Right atrium auricular region (tissue), 2 donors: ENCODE results near the gene DLL3. TPM values are rescaled to one million over a fixed set of nuclear protein-coding genes. Genes with fewer than 3 reads are reported as not detected.
"Not testable (repeated sequence)": the region's sequence is repeated elsewhere in the genome, so short reads cannot be mapped to it uniquely, and the experiment has no call there.

Experiments used
- DNase-seq: peaks from one replicate; pipeline ENCODE4 v3.0.0-alpha.2; 2019; ENCODE audit warnings: low spot score
- H3K27ac ChIP-seq, 2 donors: fragments of 200-600 bp; sonication (generic); 1 replicate in 1 of 2; 2 replicates in 1 of 2; pipeline ENCODE4 v1.5.1; 2016 to 2019
- H3K27me3 ChIP-seq, 2 donors: fragments of 200-600 bp; sonication (generic); one replicate each; pipeline versions ENCODE4 v1.5.1 to v1.6.0; 2017 to 2019
- H3K36me3 ChIP-seq: fragments of 200-600 bp; sonication (generic); one replicate; pipeline ENCODE4 v1.5.1; 2016
- H3K4me1 ChIP-seq, 2 donors: fragments of 200-600 bp; sonication (generic); one replicate each; pipeline versions ENCODE4 v1.5.1 to v1.6.0; 2017 to 2019
- H3K4me3 ChIP-seq, 2 donors: fragments of 200-600 bp; sonication (generic); 1 replicate in 1 of 2; 2 replicates in 1 of 2; pipeline ENCODE4 v1.5.1; 2017 to 2019; ENCODE audit warnings: mild to moderate bottlenecking in 1 of 2, moderate library complexity in 1 of 2
- H3K9me3 ChIP-seq, 2 donors: fragments of 200-600 bp; sonication (generic); one replicate each; pipeline ENCODE4 v1.5.1; 2019
- total RNA-seq, 2 donors: library from RNA; depleted of rRNA; stranded (reverse); fragments of >200 nt; gene quantifications; one replicate each; pipeline ENCODE4 v1.1.0, GENCODE V29; 2016
- TF ChIP-seq, protein P1 (sequence below), 2 donors: fragments of 200-600 bp; sonication (generic); IDR thresholded peaks; one replicate each; pipeline ENCODE4 v1.5.1; 2019; ENCODE audit warnings: antibody characterized with exemption in 2 of 2

Gene DLL3, protein sequence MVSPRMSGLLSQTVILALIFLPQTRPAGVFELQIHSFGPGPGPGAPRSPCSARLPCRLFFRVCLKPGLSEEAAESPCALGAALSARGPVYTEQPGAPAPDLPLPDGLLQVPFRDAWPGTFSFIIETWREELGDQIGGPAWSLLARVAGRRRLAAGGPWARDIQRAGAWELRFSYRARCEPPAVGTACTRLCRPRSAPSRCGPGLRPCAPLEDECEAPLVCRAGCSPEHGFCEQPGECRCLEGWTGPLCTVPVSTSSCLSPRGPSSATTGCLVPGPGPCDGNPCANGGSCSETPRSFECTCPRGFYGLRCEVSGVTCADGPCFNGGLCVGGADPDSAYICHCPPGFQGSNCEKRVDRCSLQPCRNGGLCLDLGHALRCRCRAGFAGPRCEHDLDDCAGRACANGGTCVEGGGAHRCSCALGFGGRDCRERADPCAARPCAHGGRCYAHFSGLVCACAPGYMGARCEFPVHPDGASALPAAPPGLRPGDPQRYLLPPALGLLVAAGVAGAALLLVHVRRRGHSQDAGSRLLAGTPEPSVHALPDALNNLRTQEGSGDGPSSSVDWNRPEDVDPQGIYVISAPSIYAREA
- total RNA-seq = not detected

DNA sequence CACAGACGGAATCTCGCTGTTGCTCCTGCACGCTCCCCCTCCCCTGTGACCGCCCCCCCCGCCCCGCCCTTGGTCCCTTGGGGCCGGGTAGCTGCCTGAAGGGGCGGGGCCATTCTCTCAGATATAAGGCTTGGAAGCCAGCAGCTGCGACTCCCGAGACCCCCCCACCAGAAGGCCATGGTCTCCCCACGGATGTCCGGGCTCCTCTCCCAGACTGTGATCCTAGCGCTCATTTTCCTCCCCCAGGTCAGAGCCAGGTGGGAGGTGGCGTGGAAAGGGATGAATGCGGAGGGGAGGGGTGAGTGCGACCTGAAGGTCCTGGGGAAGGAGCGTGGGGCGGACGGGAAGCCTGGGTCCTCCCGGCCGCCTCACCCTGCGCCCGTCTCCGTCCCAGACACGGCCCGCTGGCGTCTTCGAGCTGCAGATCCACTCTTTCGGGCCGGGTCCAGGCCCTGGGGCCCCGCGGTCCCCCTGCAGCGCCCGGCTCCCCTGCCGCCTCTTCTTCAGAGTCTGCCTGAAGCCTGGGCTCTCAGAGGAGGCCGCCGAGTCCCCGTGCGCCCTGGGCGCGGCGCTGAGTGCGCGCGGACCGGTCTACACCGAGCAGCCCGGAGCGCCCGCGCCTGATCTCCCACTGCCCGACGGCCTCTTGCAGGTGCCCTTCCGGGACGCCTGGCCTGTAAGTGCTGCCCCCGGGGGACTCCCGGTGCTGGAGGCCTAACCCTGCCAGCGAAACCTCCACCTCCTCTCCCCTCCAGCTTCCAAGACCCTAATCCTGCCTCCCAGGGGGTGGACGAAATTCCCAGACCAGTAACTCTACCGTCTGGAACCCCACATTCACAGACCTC lies at the start of gene DLL3:
Gene DLL3, plus strand, starts transcription at position 150 of the 845 bp plus-strand sequence. Its CDS starts 28 bp downstream, at position 178.
- no peaks in the 10 kb centered on the region for H3K9me3 ChIP-seq
- H3K4me1 ChIP-seq = peaks cover 0 to 19% of the 10 kb centered on the region in 2 donors
- no peak within 1 kb of the TSS for H3K27ac ChIP-seq
- peak within 1 kb of the TSS in 1 of 2 donors; percentile 25 for H3K4me3 ChIP-seq
- TF ChIP-seq, protein P1, sequence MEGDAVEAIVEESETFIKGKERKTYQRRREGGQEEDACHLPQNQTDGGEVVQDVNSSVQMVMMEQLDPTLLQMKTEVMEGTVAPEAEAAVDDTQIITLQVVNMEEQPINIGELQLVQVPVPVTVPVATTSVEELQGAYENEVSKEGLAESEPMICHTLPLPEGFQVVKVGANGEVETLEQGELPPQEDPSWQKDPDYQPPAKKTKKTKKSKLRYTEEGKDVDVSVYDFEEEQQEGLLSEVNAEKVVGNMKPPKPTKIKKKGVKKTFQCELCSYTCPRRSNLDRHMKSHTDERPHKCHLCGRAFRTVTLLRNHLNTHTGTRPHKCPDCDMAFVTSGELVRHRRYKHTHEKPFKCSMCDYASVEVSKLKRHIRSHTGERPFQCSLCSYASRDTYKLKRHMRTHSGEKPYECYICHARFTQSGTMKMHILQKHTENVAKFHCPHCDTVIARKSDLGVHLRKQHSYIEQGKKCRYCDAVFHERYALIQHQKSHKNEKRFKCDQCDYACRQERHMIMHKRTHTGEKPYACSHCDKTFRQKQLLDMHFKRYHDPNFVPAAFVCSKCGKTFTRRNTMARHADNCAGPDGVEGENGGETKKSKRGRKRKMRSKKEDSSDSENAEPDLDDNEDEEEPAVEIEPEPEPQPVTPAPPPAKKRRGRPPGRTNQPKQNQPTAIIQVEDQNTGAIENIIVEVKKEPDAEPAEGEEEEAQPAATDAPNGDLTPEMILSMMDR (IDR thresholded peaks at IDR 0.05) = no peak
- H3K36me3 ChIP-seq = no peaks in the 10 kb centered on the region
- H3K27me3 ChIP-seq = peaks cover 4 to 10% of the 10 kb centered on the region in 2 donors
- DNase-seq = no peak

DNA sequence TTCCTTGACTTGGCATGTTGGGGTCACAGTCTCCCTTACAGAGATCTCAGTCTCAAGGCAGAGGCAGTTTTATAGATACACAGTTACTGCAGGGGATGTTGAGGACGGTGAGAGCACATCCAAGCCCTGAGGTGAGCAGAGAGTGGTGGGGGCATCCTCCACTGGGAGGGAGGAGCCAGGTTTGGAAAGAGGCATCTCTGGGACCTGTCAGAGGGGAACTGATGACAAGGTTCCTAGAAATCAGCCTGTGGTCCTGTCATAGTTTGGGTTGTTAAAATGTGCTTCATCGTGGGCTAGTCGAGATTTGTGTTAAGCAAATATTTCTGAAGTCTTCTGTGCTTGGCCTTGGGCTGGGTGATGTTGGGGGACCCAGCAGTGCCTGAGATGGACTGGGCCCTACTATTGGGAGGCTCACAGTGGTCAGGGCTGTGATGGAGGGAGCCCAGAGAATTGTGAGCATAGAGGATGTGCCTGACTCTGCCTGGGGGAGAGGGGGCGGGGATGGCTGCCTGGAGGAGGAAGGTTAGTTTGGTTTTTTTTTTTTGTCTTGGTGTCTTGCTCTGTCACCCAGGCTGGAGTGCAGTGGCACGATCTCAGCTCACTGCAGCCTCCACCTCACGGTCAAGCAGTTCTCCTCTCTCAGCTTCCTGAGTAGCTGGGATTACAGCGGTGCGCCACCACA lies 49.5 kb upstream of the DLL3 start:
- TF ChIP-seq, protein P1 (IDR thresholded peaks at IDR 0.05) = no peak
- no peak overlapping the region for H3K27ac ChIP-seq
- H3K9me3 ChIP-seq = no peaks in the 10 kb centered on the region
- no peak overlapping the region for H3K4me3 ChIP-seq
- peaks cover 0 to 35% of the 10 kb centered on the region in 2 donors for H3K4me1 ChIP-seq
- peaks cover 10% of the 10 kb centered on the region for H3K36me3 ChIP-seq
- H3K27me3 ChIP-seq = no peaks in the 10 kb centered on the region
- no peak for DNase-seq

DNA sequence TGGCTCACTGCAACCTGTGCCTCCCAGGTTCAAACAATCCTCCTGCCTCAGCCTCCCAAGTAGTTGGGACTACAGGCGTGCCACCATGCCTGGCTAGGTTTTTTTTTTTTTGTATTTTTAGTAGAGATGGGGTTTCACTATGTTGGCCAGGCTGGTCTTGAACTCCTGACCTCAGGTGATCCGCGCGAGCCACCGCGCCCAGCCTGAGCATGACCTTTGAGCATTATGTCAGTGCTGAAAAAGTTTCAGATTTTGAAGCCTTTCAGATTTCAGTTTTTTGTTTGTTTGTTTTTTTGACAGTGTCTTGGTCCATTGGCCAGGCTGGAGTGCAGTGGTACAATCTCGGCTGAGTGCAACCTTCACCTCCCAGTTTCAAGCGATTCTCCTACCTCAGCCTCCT lies 47.5 kb upstream of the DLL3 start:
- peaks cover 19% of the 10 kb centered on the region for H3K36me3 ChIP-seq
- H3K9me3 ChIP-seq, H3K4me3 ChIP-seq, H3K27me3 ChIP-seq, H3K27ac ChIP-seq, DNase-seq: not testable (repeated sequence)
- H3K4me1 ChIP-seq = peaks cover 0 to 27% of the 10 kb centered on the region in 2 donors

DNA sequence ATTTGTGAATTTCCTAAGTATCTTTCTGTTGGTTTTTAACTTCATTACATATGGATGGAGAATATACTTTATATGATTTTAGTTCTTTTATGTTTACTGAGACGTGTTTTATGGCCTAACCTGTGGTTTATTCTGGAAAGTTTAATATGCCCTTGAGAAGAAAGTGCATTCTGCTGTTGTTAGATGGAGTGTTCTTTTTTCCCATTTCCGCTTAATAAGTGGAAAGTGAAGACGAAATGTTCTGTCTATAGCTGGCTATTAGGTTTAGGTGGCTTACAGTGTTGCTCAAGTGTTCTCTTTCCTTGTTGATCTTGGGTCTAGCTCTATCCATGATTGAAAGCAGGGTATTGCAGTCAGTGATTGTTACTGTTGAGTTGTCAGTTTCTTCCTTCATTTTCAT lies 35.3 kb upstream of the DLL3 start:
- Histone ChIP-seq H3K4me1 (no peaks in the 10 kb centered on the region), H3K36me3 (peaks cover 76% of the 10 kb centered on the region), H3K27me3 (no peaks in the 10 kb centered on the region), H3K4me3 (no peak overlapping the region), H3K27ac (no peak overlapping the region), H3K9me3 (no peaks in the 10 kb centered on the region)
- TF ChIP-seq, protein P1 (IDR thresholded peaks at IDR 0.05) = no peak
- no peak for DNase-seq

DNA sequence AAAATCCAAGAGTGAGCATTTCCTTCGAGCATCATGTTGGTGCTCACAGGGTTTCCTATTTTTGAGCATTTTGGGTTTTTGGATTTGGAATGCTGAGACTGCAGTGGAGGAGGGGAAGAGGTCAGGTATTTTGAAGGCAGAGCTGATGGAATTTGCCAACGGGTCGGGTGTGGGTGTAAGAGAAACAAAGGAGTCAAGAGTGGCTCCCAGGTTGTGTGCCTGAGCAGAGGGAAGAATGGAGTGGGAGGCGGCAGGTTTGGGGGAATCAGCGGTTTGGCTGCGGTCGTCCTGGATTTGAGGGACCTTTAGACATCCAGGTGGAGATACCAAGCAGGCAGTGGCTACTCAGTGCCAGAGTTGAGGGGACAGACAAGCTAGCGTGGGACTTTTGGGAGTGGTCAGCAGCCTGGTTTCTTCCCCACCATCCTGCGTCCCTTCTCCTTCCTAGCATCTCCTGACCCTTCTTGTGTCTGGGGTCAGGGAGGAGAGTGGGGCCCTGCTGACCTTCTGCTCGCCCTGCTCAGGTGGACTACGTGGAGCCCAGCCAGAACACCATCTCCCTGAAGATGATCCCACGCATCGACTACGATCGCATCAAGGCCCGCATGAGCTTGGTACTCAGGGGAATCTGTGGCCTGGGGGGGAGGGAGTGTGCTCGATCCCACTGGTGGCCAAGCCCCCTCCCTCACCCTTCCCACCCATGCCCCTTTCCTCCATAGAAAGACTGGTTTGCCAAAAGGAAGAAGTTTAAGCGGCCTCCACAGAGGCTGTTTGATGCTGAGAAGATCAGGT lies 32.6 kb upstream of the DLL3 start:
- DNase-seq = no peak
- Histone ChIP-seq H3K9me3 (no peaks in the 10 kb centered on the region), H3K27ac (no peak overlapping the region)

More for the DNA sequence above, 32.6 kb upstream of the DLL3 start:
- TF ChIP-seq, protein P1 (IDR thresholded peaks at IDR 0.05) = no peak
- Histone ChIP-seq H3K36me3 (peaks cover 76% of the 10 kb centered on the region), H3K27me3 (no peaks in the 10 kb centered on the region), H3K4me3 (no peak overlapping the region), H3K4me1 (no peaks in the 10 kb centered on the region)
